Activated CD4-positive, alpha-beta T cell treated with anti-CD3 and anti-CD28 coated beads, Interleukin-2, amount 50 U/mL, for 1 hour (primary cell): ENCODE results near the gene SSTR3.
"Not testable (repeated sequence)": the region's sequence is repeated elsewhere in the genome, so short reads cannot be mapped to it uniquely, and the experiment has no call there.

Source experiments
- DNase-seq: peaks from one replicate; pipeline ENCODE4 v3.0.0-alpha.2; 2020

SSTR3 gene

DNA sequence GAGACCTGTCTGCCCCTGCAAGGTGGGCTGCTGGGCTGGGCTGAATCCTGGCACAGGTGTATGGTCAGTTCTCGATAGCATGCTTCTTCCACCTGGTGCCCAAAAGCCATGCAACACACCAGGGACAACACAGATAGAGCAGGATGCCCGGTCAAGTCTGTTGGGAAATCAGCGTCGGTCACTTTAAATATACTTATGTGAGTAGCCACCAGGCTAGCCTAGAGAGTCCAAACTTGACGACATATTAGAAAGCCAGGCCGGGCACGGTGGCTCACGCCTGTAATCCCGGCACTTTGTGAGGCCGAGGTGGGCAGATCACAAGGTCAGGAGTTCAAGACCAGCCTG, 33.2 kb downstream of the SSTR3 start:
- no peak for DNase-seq

DNA sequence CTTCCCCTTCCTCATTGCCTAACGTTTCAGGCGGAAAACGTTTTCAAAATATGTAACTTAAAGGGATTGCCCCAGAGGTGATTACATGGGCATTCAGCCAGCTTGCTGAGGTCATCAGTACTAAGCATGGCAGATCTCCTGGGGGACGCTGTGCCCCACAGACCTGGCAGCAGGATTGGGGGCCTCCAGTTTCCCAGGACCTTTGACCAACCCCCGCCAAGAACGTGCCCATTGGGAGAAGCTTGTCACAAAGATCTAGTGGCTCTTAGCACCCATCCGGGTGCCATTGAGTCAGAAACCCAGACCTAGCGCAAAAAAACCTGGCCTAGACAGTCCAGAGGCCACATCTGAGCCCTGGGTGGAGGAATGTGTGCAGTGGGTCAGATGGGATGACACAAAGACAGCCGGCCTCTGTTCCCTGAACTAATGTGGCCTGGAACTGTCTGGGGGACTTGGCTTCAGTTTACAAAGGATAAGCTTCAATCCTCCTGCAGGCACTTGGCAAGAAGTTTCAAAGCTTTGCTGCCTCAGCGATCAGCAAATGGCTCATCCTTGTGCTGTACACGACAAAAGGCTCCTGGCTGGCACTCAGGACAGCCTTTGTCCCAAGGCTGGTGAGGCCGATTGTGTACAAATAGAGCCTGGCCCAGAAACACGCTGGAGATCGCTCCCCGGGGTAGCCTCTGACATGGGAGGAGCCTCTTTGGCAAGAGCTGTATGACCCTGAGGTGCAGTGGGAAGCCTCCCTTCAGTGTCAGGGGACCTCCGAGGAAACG, 33.7 kb downstream of the SSTR3 start:
- DNase-seq: no peak

DNA sequence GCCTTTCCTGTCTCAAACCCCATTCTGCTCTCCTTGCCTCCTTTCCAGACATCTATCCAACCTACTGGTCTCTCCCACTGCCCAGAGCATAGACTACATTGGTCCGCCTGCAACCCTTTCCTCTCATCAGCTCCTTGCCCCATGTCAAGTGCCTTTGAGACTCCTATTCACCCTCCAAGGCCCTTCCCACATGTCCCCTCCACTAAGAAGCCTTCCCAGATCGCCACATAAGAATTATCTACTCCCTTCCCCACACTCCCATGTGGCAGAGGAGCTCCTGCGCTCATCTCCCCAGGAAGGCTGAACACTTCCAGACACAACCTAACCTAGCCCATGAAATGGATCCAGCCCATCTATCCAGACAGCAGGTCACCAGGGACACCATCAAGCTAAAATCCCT, 34.5 kb downstream of the SSTR3 start:
- DNase-seq: no peak

DNA sequence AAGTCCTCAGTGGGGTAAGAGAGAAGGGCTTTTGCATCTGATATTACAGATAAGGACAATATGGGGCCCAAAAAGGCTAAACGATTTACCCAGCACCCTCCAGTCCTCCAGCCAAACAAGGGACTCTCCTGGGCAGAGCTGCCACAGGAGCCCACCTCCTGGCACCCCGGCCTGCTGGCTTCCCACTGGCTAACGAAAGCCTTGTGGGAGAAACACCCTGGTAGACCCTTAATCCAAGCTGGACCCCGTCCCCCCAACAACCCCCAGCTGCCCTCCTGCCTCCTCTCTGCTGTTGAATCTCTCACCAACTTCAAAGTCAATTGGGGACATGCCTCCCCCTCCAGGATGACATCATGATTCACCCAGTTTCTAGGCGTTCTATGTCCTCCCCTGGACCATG, 35.1 kb downstream of the SSTR3 start:
- no peak for DNase-seq

DNA sequence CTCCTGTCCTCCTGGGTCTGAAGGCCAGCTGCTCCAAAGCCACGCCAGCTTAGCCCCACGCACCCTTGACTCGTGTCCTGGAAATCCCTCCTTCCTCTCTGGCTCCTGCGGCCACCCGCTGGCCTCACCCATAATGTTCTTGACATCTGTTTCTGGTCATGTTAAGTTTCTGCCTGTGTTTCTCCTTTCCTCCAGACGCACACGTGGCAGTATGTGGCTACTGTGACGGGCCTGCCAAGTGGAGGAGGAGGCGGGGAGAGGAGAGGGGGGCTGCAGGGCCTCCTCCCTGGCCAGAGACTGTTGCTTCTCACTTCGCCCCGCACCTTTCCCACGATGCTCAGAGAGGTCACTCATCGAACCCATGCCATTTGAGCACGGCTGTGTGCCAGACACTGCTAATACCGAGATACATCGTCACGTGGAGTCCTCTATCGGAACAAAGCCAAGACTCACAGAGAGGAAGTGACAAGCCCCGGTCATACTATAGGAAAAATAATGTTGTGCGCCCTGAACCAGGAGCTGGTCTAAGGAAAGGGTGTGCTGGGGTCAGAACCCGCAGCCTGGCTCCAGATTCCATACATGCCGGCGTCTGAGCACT, 35.7 kb downstream of the SSTR3 start:
- DNase-seq: no peak

DNA sequence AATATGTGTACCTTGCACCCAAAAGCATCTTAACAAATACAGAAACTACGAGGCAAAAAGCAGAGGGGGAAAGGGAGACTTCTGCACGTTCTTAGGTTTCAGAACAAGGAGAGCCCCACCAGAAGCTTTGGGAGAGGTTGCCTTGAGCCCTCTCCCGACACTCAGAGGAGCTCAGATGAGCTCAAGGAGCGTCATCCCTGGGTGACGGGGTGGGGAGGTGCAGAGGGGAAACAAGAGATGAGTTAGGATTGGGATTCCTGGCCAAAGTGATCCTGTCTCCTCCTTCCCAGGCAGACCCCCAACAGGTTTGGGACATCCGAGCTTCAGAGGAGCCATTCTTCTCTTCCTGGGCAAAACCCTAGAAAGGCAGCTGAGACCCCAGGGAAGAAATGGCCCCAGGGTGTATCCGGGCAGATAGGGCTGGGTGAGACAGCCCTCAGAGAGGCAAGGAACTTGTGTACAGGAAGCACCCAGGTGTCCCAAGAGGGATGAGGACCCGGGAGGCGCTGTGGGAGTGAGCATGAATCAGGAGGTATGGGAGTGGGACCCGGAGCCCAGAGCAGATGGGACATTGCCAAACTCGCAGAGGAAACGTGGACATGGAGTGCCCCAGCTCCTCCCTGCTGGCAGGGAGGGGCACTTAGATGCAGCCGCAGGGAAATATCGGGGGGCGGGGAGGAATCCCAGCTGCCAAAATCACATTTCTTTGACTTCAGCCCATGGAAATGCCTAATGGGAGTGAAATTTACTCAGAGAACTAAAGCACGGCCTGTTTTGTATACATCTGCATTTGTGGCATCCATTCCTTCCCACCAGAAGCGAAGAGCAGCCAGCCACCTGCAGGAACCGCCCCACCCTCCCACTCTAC, 36.6 kb downstream of the SSTR3 start:
- no peak for DNase-seq

DNA sequence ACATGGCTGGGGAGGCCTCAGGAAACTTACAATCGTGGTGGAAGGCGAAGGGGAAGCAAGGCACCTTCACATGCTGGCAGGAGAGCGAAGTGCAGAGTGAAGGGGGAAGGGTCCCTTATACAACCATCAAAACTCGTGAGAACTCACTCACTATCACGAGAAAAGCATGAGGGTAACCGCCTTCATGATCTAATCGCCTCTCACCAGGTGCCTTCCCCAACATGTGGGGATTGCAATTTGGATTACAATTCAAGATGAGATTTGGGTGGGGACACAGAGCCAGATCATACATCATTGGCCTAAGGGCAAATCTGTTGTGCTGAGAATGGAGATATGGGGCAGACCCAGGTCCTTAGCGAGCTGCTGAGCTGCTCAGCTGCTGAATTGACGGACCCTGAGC, 37.3 kb downstream of the SSTR3 start:
- no peak for DNase-seq

DNA sequence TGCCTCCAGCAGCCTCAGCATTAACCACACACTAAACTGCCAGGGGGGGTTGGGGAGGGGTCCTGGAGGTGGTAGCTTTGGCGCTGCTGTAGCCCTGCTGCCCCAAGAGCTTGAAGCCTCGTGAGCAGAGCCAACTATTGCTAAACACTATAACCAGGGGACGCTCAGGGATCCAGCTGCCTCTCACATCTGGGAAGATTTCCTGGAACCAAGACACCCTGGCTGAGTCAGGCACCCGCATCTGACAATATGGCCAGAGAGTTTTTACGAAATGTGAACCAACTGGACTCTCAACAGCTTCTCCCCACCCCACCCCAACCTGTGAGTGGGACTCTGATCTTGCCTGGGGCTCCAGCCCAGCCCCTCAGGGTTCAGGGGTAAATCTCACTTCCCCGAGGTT, 38.6 kb downstream of the SSTR3 start:
- DNase-seq: no peak

DNA sequence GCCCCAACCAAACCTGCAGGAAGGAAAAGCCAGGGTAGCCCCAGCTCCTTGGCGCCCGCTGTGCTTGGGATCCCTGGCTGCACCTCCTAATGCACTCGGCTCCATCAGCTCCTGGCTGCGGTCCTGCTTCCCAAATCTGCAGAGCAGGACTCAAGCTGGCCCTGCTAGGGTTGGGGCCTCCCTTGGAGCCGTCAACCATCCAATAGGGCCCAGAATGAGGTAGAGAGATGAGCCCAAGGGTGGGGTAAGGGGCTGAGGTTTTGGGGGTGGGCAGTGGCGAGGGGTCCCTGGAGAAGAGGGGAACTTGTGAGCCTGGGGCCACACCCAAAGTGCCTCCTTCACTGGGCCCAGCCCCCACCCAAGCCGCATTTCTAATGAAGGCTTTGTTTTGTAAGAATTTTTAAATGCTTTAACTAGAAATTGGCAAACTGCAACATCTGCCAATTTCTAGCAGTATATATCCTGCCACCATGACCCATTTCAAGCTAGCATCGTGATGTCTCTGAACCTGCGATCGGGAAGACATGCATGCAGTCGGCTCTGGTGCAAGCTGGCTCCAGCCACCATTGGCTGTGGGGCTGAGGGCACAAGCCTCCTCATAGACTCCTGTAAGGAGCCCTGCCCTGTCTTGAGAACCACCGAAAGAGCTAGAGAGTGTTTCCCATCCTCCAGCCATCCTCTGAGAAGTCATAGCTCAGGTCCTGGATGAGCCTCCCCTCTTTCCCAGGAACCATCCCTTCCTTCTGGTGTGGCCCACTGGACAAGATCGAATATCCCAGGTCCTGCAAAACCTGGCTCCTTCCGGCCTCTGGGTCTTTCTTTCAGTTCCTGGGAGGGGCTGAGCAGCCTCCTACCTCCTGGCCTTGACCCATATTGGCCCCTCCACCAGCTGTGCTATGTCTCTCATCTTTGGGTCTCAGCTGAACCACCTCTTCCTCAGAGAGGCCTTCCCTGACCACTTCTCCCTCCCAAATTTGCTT, 39.7 kb downstream of the SSTR3 start:
- no peak for DNase-seq

DNA sequence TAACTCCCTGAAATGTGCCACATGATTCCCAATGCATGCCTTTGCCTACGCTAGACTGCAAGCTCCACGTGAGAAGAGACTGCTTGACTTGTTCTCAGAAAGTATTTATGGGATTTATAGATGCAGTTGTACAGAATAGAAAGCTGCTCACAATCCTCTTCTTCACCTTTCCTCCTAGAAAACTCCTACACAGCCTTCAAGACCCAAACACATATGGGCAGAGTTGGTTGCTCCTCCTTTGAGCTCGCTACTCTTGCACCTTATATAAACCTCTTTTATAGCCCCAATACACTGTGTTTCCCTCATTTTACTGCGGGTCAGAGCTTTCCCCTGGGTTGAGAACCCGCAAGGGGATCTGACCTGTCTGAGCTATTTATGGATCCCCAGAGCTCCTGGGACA, 40.6 kb downstream of the SSTR3 start:
- DNase-seq: no peak

DNA sequence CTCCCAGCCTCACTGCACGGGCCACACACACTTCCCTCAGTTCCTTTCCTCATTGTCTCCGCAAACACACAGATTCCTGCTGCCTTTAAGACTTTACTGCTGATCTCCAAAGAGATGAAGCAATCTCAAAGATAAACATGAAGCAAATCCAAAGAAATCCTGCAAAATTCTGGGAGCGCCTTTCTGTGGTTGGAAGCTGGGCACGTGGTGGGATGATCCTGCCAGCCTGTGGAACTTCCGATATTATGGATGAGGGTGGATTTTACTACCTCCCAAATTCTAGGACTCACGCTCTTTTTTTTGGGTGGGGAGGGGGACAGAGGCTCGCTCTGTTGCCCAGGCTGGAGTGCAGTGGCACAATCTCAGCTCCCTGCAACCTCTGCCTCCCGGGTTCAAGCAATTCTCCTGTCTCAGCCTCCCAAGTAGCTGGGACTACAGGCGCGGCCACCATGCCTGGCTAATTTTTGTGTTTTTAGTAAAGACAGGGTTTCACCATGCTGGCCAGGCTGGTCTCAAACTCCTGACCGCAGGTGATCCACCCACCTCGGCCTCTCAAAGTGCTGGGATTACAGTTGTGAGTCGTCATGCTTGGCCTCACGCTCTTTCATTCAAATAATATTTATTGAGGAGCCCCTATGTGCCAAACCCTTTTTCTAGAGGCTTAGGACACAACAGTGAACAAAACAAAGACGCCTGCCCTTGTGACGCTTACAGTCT, 41.4 kb downstream of the SSTR3 start:
- DNase-seq: not testable (repeated sequence)

DNA sequence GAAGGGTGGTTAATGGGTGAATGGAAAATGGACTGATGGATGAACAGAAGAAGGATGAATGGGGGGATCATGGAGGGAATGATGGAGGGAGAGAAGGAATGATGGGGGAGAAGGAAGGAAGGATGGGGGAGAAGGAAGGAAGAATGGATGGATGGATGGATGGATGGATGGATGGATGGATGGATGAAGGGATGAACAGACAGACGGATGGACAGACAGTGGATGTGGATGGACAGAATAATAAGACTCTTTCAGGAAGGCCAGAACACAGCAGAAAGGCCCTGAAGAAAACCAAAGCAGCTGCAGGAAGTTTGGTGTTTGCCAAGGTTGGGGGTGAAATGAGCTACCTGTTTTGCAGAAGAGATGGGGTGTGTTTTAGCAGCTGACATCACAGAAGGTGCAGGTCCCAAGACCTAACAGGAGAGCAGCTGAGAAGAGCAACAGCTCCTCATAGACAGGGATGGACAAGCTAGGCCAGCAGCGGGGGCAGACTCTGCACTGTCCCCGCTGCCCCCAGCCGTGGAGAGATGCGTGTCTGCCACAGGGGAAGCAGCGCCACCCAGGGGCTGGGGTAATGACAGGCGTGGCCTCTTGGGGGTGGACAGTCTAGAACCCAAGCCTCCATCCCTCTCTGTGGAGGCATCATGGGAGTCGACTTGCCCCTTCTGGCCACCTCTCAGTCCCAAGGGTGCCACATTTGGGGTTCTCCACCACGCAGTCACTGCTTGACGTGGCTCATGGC, 42.2 kb downstream of the SSTR3 start:
- no peak for DNase-seq

DNA sequence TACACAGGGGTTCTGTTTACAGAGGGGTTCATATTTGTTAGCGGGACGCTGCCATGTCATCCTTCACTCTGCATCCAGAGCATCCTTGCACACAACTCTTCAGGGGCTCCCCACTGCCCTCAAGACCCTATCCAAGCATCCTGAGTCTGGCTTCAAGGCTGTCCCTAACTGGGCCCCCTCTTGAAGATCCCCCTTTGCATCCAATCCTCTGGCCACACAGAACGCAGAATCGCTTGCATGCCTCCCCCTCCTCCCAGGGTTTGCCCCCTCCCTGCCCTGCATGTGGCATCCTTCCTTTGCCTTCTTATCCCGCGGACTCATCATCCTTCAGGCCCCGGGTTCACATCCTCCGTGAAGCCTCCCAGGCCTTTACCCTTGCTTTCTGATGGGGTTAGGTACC, 42.9 kb downstream of the SSTR3 start:
- no peak for DNase-seq

DNA sequence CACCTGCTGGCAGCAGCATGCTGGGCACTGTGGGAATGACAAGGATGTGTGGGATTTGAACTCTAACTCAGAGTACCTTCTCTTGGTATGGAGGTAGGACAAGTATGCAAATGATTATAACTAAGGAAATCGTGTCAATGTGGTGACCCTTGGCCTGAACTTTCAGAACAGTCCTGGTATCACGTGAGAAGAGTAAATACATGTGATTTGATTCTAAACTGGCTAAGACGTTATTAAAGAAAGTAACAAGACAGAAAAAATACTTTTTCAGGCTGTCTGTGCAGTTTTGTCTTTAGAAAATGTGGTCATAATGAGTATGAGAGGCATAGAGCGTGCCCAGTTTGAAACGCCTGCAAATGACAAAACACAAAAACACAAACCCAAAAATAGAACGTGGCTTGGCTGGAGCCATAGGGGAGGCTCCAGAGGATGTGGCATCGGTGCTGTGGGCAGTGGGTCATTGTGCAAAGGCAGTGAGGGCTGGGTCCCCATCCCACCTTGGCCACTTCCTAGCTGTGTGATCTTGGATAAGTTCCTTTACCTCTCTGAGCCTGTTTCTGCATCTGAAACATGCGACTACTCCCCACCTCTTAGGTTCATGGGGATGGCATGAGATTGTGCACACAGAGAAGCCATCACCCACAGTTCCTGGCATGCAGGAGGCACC, 44.2 kb downstream of the SSTR3 start:
- no peak for DNase-seq

DNA sequence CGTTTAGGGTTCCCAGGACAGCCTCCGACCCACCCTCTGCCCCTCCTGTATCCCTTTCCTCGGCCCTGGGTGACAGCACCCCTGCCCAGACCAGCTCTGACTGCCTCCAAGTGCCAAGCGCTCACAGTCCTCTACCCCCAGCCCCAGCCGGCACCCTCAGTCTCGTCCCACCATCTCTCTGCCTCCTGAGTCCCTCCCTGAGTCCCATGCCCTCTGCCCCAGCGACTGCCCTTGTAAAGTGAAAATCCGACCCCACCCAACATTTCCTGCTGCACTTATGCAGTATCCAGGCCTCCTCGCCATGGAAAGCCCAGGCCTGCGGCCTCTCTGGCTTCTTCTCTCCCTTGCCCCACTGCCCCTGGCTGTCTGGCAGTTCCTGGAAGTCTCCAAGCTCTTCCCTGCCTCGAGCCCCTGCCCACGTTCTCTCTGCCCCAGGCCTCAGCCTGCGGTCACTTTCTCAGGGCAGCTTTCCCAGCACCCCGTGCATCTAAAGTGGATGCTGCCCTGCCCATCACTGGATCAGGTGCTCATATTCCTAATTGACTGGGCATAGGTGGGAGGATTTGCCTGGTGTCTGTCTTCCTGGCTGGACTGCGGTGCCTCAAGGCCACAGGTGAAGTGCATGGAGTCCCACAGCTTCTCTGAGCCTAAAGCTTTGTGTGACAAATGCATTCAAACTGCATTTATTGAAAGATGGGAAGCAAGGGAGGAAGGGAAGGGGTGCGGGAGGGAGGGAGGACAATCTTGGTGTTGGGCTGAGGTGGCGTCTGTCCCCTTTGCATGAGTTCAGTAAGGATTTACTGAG, 44.9 kb downstream of the SSTR3 start:
- no peak for DNase-seq

DNA sequence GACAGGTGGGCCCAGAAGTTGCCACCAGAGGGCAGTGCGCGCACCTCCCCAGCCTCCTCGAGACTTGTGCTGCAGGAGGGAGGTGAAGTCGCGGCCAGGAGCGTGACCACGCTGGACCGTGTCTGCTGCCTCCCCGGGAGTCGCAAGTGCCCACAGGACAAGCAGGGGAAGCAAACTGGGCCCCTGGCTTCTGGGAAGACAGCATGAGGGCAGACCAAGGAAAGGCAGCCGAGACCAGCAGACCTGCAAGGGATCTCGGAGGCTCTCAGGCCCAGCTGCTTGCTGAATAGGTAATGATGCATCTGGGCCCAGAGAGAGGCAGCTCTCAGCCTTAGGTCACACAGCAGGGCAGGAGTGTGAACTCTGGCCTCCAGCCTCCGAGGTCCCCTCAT, 45.6 kb downstream of the SSTR3 start:
- DNase-seq: peak; percentile 85

DNA sequence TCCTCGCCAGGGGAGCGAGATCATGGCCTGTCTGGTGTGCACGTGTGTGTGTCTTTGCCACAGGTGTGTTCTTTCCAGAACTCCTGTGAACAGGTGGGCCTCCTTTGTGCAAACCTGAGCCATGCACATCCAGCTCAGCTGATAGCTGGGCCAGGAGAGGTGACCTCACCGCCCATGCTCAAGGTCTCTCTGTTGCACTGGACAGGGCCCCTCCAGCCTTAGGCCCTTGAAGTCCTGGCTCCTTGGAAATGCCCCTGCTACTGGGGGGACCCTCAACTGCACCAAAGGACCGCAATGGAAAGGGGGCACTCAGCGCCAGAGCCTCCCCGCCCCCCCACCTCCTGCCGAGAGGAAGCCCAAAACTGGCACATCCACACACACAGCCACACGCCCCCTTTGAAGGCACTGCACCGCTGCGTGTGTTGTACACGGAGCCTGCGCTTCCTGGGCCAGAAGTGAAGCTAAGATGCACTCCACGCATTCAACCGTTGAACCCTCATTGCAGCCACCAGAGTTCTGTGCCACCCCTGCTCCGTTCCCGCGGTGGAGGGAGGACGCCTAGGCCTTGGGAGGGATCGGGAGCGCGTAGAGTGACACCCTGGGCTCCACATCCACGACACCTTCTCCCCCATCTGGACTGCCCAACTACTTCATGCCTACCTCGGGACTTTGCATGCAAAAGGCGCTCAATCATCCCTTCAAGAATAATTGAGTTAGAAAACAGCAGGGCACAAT, 46.2 kb downstream of the SSTR3 start:
- DNase-seq: no peak

DNA sequence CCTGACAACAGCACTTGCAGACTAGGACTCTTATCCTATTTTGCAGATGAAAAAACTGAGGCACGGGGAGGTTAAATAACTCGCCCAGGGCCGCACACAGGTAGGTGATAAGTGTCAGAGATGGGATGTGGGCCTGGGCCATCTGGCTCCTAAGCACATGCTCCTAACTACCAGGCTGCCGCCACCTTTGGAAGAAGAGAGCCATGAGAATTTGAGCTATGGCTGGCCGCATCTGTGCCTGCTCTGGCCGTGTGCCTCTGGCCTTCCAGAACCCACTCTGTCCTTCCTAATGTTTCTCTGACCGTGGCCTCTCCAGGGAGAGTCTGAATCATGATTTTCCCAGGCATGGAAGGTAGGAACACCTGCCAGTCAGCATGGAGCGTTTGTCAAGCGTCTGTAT, 47.2 kb downstream of the SSTR3 start:
- DNase-seq: no peak

DNA sequence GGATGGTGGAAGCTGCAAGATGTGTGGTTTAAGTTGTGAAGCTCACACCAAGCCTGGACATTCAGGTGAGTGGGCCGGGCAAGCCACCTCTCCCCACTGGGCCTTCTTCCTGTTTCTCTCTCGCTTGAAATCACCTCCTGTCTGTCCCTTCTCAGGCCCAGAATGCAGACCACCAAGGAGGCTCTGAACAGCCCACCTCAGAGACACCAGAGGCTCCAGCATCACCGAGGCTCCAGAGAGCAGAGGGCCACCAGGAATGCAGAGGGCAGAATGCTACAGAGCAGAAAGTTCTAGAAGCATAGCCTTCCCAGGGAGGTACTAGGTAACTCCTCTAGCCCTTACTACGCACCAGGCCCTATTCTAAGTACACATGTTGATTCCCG, 47.8 kb downstream of the SSTR3 start:
- no peak for DNase-seq
